Measurements from ENCODE around the gene DMBT1. TPM values are rescaled to one million over a fixed set of nuclear protein-coding genes. Genes with fewer than 3 reads are reported as not detected.

Gene DMBT1
- total RNA-seq, 1 experiment from 2014 or later: 0.13 TPM

GRCh38 chr10:122537545-122537944, 23.0 kb upstream of the DMBT1 start (continued):
- TF ChIP-seq RORB (CRISPR knock-in tag; IDR thresholded peaks at IDR 0.05) (no peak), ZNF121 (CRISPR knock-in tag; IDR thresholded peaks at IDR 0.05) (no peak), ZNF219 (CRISPR knock-in tag; IDR thresholded peaks at IDR 0.05; ENCODE audit: borderline replicate concordance) (no peak)

DNA sequence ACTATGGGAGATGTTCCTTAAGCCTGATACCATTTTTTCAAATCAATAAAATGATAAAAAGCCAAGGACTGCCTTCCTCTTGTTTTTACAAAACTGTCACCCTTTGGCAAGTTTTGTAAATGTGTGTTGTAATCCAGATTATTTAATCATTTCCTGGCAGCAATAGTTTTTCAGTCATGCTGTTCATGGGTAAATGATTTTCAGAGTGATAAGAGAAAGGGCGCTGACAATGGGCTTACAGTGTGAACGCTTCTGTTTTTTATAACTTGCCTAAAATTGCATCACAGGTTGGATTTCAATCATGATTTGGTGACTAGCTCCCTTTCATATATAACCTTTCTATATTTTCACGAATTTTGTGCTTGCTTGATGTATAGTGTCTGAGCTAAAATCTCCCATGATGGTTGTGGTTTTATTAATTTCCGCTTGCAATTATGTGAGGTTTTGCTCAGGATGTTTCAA, 19.0 kb upstream of the DMBT1 start:
- DNase-seq (ENCODE audit: low spot score) (no peak), ATAC-seq (no peak)
- H3K4me3 Mint-ChIP-seq: no peak overlapping the region
- no peaks in the 10 kb centered on the region for H3K36me3 Mint-ChIP-seq
- TF ChIP-seq JUN (CRISPR knock-in tag; IDR thresholded peaks at IDR 0.05): no peak
- TF ChIP-seq FOXJ3 (CRISPR knock-in tag; IDR thresholded peaks at IDR 0.05; ENCODE audit: borderline replicate concordance): no peak
- TF ChIP-seq, protein P1, sequence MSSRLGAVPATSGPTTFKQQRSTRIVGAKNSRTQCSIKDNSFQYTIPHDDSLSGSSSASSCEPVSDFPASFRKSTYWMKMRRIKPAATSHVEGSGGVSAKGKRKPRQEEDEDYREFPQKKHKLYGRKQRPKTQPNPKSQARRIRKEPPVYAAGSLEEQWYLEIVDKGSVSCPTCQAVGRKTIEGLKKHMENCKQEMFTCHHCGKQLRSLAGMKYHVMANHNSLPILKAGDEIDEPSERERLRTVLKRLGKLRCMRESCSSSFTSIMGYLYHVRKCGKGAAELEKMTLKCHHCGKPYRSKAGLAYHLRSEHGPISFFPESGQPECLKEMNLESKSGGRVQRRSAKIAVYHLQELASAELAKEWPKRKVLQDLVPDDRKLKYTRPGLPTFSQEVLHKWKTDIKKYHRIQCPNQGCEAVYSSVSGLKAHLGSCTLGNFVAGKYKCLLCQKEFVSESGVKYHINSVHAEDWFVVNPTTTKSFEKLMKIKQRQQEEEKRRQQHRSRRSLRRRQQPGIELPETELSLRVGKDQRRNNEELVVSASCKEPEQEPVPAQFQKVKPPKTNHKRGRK (CRISPR knock-in tag; IDR thresholded peaks at IDR 0.05; ENCODE audit: borderline replicate concordance): no peak
- TF ChIP-seq IRF2 (CRISPR knock-in tag; IDR thresholded peaks at IDR 0.05; ENCODE audit: borderline replicate concordance, low read depth): no peak
- no peak for TF ChIP-seq NR2C2 (CRISPR knock-in tag; IDR thresholded peaks at IDR 0.05)
- ChIA-PET POLR2A (no interaction called here), CTCF (no interaction called here)
- peaks cover 11% of the 10 kb centered on the region for H3K9me3 Mint-ChIP-seq
- H3K27ac Mint-ChIP-seq: no peak overlapping the region
- H3K27me3 Mint-ChIP-seq (ENCODE audit: low read depth): no peaks in the 10 kb centered on the region; the same call in 1 of the 2 replicates
- H3K4me1 Mint-ChIP-seq: no peaks in the 10 kb centered on the region

DNA sequence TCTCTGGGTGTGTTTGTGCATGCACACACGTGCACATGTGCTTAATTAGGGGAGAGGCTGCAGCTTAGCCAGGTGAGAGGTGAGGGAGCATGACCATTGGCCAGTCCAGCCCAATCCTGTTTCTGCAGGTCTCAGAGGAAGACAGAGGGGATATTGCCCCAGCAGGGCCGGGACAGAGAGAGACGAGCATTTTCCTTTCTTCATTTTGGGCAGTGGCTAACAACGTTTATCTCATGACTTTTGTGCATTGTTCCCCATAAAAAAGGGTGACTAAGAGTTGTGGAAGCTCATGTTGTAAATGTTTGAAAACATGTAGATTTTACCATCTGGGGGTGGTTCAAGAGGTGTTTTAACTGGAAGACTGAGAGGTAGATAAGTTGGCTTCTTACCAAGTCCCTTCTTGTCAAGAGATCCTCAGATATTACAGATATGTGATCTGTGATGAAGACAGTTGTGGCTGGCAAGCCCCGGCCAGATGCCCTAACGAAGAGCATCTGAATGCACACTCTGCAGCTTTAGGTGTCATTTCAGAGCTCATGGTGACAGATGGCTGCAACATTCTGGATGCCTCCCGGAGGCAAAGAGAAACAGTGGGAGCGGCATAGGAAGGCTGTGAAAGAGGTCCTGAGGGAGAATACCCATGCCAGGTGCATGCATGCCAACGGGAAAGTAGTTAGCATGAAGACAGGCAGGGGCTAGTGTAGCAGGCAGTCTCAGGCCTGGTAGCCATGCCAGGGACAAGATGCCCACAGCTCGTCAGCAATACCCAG, 16.7 kb upstream of the DMBT1 start:
- ChIA-PET POLR2A (no interaction called here), CTCF (no interaction called here)
- Mint-ChIP-seq H3K4me3 (no peak overlapping the region), H3K36me3 (no peaks in the 10 kb centered on the region), H3K9me3 (no peaks in the 10 kb centered on the region), H3K27ac (no peak overlapping the region), H3K27me3 (ENCODE audit: low read depth) (no peaks in the 10 kb centered on the region), H3K4me1 (no peaks in the 10 kb centered on the region)
- ATAC-seq (no peak), DNase-seq (ENCODE audit: low spot score) (no peak)
- no peak for TF ChIP-seq PRRX2 (CRISPR knock-in tag; IDR thresholded peaks at IDR 0.05)
- TF ChIP-seq JUN (CRISPR knock-in tag; IDR thresholded peaks at IDR 0.05): no peak
- TF ChIP-seq, protein P2, sequence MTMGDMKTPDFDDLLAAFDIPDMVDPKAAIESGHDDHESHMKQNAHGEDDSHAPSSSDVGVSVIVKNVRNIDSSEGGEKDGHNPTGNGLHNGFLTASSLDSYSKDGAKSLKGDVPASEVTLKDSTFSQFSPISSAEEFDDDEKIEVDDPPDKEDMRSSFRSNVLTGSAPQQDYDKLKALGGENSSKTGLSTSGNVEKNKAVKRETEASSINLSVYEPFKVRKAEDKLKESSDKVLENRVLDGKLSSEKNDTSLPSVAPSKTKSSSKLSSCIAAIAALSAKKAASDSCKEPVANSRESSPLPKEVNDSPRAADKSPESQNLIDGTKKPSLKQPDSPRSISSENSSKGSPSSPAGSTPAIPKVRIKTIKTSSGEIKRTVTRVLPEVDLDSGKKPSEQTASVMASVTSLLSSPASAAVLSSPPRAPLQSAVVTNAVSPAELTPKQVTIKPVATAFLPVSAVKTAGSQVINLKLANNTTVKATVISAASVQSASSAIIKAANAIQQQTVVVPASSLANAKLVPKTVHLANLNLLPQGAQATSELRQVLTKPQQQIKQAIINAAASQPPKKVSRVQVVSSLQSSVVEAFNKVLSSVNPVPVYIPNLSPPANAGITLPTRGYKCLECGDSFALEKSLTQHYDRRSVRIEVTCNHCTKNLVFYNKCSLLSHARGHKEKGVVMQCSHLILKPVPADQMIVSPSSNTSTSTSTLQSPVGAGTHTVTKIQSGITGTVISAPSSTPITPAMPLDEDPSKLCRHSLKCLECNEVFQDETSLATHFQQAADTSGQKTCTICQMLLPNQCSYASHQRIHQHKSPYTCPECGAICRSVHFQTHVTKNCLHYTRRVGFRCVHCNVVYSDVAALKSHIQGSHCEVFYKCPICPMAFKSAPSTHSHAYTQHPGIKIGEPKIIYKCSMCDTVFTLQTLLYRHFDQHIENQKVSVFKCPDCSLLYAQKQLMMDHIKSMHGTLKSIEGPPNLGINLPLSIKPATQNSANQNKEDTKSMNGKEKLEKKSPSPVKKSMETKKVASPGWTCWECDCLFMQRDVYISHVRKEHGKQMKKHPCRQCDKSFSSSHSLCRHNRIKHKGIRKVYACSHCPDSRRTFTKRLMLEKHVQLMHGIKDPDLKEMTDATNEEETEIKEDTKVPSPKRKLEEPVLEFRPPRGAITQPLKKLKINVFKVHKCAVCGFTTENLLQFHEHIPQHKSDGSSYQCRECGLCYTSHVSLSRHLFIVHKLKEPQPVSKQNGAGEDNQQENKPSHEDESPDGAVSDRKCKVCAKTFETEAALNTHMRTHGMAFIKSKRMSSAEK (CRISPR knock-in tag; IDR thresholded peaks at IDR 0.05; ENCODE audit: borderline replicate concordance): no peak
- no peak for TF ChIP-seq ATF2 (CRISPR knock-in tag; IDR thresholded peaks at IDR 0.05; ENCODE audit: borderline replicate concordance, low read depth)

GRCh38 chr10:122544493-122544892, 16.1 kb upstream of the DMBT1 start:
- Mint-ChIP-seq H3K27me3 (ENCODE audit: low read depth) (no peaks in the 10 kb centered on the region), H3K27ac (no peak overlapping the region), H3K4me3 (no peak overlapping the region), H3K9me3 (no peaks in the 10 kb centered on the region), H3K4me1 (no peaks in the 10 kb centered on the region), H3K36me3 (no peaks in the 10 kb centered on the region)
- ChIA-PET POLR2A (no interaction called here), CTCF (interaction anchor here (1.5 kb wide), 1 partner anchor 21 kb away, joined by 4 read pairs; no protein-coding TSS in a partner anchor)
- TF ChIP-seq GABPB1 (CRISPR knock-in tag; IDR thresholded peaks at IDR 0.05): no peak
- no peak for TF ChIP-seq CBFB (CRISPR knock-in tag; IDR thresholded peaks at IDR 0.05; ENCODE audit: low read depth)
- TF ChIP-seq, protein P3, sequence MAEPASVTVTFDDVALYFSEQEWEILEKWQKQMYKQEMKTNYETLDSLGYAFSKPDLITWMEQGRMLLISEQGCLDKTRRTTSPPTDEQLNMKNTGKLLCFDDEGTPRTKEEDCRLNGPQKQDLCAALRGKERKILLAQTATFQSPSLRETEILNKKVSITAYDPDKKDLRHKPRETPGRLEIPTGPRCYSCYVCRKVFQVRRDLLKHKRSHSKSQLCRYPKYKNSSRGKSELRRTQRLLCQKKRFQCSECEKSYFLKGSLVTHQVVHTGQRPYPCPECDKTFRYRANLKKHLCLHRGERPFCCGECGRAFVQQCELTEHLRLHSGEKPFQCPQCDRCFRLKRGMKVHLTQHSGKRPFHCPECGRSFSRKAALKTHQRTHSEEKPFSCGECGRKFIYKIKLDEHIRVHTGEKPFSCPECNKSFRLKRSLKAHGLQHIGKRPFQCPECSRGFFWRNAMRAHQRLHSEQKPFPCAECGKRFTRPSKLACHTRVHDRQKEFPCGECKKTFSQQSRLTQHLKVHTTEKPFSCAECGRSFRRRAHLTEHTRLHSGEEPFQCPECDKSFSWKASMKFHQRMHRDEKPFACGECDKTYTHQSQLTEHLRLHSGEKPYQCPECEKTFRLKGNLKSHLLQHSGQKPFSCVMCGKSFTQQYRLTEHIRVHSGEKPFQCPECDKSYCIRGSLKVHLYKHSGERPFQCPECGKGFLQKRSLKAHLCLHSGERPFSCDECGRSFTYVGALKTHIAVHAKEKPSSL (CRISPR knock-in tag; conservative IDR thresholded peaks at IDR 0.05): no peak
- TF ChIP-seq, protein P4, sequence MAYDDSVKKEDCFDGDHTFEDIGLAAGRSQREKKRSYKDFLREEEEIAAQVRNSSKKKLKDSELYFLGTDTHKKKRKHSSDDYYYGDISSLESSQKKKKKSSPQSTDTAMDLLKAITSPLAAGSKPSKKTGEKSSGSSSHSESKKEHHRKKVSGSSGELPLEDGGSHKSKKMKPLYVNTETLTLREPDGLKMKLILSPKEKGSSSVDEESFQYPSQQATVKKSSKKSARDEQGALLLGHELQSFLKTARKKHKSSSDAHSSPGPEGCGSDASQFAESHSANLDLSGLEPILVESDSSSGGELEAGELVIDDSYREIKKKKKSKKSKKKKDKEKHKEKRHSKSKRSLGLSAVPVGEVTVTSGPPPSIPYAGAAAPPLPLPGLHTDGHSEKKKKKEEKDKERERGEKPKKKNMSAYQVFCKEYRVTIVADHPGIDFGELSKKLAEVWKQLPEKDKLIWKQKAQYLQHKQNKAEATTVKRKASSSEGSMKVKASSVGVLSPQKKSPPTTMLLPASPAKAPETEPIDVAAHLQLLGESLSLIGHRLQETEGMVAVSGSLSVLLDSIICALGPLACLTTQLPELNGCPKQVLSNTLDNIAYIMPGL (CRISPR knock-in tag; IDR thresholded peaks at IDR 0.05): no peak
- TF ChIP-seq ATF2 (CRISPR knock-in tag; IDR thresholded peaks at IDR 0.05; ENCODE audit: borderline replicate concordance, low read depth): no peak
- ATAC-seq (no peak), DNase-seq (ENCODE audit: low spot score) (no peak)
